NCI-H526 treated with DMSO at 0.1 percent for 48 hours (cell line): ENCODE measurements around the gene FUT6.

Source experiments
- DNase-seq: peaks from one replicate; lab custom pipeline; 2025; lab: John Stamatoyannopoulos, UW

Gene FUT6

DNA sequence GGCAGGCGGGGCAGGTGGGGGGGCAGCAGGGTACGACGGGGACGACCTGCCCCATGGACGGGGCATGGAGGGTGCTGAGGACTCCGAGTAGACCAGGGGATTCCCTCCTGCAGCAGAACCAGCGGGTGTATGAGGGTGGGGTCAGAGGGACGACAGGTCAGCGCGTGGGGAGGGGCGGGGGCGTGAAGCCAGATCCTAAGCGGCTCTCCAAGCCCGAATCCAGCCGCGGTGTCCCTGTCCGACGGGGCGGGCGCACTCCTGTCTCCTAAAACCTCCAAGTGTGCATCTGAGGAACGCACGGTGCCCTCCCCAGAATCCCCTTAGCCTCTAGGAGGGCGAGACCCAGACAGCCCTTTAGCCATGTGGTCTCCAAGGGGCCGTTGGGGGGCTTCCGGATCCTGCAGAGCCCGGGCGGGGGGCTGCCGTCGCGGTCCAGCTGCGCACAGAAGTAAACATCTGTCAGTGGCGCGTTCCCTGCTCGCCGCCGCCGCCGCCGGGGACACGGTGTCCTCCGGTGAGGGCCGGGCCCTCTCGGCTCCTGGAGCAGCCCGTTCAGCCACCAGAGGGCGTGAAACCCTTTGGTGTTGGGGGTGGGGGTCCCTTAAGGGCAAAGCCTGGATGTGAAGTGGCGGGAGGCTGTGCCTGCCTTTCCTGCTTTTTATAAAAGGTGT, 33.9 kb downstream of the FUT6 start:
- peak; percentile 8 for DNase-seq

DNA sequence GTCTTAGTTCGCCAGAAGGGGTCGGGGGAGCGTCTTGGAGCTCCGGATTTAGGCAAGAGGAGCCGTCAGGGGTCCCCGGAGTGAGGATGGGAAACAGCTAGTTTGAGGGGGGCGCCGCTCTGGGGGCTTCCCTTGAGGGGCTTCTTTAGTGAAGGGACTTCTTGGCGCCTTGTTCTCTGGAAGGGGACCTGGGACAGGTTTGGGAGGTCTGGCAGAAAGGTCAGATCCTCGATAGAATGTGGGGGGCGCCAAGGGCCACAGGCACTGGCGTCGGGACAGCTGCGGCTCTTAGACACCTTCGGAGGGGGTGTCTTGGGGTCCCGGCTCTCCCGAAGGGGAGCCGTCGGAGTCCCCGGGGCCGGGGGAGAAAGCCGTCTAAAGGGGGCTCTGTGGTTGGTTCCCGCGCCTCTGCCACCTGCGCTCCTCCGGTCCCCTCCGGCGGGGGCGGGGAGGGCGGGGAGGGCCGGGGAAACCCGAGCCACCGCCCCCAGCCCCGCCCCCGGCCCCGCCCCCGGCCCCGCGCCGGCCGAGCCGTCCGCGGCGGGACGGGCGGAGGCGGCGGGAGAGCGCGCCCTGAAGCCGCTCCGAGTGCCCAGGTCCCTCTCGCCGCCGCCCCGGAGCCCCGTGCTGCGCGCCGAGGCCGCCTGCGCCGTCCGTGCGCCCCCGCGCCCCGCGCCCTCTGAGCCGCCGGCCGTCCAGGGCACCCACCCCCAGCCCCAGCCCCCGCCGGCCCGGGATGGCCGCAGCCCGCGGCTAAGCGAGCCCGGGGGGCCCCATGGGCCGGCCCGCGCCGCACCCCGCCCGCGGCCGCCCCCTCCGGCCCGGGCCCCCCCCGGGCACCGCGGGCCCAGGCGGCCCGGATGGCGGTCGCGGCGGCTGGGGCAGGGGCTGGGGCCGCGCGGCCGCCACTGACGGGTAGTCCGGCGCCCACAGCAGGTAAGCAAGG, 34.7 kb downstream of the FUT6 start, which contains the start of gene NRTN:
Gene NRTN, plus strand, starts transcription at position 552 of the 946 bp plus-strand sequence. CDS start 19,099 bp downstream, outside the sequence.
- DNase-seq: no peak

DNA sequence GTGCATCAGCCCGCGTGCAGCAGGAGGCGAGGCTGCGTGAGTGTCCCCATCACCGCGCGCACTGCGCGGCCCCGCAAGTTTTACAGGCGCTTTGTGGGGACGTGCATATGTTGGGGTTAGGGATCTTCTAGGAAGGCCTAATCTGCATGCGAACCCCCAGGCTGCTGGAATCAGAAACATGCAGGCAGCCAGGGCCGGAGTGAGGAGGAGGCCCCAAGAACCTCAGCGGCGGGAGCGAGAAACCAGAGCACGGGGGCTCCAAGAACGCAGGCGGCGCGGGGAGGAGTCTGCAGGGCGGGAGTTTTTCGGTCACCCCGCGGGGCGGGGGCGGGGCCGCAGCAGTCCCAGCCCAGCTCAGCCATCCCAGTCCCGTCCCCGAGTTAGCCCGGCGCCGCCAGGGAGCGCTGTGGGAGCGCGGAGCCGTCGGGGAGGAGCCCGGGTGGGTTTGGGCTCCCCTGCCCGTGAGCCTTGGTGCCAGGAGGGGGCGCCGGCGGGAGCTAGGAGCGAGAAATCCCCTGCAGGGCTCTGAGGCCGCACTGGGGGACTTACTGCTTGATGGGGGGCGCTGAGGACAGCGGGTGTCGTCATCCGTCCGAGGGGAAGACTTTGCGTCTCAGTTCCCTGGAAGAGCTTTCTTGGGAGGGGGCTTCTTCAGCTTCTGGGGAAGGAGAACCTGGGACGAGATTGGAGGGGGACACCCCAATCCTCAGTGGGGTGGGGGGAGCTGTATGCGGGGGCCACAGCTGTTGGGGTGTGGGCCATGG, 35.6 kb downstream of the FUT6 start:
- DNase-seq: peak; percentile 60

DNA sequence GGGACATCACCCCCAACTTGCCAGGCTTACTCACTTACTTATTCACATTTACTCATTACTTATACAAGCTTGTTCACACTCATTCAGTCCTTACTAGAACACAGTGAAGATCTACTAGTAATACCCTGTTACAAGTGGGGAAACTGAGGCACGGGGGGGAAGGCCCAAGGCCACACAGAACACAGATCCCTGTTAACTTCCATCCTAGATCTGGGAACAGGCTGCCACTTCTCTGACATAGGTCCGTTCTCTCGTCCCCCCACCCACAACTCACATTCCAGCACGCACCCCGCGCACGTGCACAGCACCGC, 36.1 kb downstream of the FUT6 start:
- DNase-seq: no peak

DNA sequence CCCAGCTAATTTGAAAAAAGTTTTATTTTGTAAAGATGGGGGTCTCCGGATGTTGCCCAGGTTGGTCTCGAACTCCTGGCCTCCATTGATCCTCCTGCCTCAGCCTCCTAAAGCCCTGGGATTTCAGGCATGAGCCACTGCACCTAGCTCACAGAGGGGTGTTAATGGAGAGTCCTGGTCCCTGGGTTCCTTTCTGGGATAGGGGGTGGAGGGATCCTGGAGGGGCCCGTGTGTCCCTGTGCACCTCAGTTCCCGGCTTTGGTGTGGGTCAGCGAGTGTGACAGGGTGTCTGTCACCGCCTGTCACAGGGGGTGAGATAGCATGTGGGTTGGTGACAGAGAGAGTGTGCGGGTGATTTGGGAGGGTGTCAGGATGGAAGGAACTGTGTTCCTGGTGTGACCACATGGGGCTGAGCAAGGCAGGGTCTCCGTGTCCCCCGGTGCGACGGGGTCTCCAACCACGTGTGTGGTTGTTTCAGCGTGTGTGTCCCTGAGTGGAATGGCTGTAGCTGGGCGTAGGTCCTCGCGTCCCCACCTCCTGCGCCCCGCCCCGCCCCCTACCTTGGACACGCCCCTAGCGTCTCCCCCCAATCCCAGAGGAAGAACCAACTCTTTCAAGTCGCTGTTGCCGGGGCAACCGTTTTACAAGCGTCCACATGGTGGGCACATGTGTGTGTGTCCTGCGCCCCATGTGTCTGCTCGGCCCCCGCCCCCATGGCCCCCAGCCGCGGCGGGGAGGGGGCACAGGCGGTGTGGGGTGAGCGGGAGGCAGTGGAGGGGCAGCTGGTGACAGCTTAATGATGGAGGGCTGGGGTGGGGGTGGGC, 37.5 kb downstream of the FUT6 start:
- no peak for DNase-seq

DNA sequence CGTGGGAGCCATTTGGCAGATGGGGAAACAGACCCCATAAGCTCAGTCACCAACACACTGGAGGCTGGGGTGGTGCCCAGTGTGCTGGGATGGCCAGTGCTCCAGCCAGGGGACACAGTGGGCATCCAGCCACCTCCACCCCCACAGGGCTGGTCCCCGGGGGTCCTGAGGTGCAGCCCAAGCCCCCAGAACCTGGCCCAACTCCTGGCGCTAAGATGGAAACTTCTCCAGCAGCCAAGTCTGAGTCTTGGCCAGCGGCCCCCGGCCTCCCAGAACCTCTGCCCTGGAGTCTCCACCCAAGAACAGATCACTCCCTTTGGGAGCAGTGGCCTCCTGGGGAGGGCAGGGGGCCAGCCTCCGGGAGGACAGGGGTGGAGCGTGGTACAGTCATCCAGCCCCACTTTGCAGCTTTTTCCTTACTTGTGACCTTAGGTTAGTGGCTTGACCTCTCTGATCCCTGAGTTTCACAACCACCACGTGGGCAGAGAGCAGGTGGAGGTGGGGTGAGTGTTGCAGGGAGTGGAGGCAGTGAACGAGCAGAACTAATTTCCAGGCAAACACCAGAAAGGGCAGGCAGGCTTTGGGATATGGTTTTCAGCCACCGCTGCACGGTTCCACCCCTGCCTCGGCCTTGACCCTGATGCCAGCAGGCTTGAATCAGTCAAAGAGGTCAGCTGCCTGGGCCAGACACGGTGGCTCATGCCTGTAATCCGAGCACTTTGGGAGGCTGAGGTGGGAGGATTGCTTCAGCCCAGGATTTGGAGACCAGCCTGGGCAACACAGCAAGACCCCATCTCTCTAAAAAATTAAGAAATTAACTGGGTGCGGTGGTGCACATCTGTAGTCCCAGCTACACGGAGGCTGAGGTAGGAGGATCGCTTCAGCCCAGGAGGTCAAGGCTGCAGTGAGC, 38.9 kb downstream of the FUT6 start:
- no peak for DNase-seq

DNA sequence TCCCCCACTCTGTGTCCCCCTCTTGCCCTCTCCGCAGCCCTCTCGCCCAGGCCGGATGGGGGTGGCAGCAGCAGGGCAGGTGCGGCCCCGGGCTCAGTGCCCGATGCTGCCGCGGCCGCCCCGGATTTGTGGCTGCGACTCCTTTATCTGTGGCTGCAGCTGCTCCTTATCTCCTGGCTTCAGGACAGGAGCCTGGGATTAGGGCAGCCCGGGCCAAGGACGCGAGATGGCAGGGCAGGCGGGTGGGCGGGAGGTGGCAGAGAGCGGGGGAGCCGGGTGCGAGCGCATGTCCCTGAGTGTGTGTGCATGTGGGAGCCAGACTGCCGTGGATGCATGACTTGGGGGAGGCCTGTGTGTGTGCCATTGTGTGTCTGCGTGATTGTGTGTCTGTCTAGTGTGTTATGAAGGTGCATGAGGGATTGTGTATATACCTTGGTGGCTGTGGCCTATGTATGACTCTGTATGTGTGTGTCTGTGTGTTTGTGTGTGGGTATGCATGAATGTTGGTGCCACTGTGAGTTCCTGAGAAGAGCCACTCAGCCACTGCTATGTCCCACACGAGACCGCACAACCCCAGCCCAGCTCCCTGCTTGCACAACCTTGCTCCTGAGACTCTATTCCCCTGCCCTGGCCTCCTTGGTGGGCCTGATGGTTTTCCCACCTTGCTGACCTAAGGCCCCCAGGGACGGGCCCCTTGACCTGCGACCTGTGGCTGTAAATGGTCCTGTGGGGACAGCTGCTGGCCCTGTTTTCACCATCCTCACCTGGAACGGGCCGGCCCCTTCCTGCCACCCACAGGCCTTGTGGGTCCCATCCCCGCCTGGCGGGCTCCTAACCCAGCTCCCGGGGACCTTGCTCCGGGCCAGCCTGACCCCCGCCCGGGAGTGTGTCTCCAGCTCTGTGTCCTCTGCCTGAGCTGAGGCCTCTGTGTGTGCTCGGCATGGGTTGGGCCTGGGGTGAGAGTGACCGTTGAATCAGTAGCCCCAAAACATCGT, 40.0 kb downstream of the FUT6 start:
- DNase-seq: no peak

DNA sequence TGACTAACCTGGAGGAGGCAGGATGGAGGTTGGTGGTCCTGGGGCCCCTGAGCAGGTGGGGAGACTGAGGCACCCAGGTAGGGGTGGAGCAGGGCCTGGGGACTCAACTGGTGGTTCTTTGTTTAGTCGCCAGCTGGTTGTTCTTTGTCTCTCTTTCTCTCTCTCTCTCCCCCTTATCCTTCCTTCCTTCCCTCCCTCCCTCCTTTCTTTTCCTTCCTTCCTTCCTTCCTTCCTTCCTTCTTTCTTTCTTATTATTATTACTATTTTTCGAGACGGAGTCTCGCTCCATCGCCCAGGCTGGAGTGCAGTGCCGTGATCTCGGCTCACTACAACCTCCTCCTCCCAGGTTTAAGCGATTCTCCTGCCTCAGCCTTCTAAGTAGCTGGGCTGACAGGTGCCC, 41.3 kb downstream of the FUT6 start:
- DNase-seq: no peak

DNA sequence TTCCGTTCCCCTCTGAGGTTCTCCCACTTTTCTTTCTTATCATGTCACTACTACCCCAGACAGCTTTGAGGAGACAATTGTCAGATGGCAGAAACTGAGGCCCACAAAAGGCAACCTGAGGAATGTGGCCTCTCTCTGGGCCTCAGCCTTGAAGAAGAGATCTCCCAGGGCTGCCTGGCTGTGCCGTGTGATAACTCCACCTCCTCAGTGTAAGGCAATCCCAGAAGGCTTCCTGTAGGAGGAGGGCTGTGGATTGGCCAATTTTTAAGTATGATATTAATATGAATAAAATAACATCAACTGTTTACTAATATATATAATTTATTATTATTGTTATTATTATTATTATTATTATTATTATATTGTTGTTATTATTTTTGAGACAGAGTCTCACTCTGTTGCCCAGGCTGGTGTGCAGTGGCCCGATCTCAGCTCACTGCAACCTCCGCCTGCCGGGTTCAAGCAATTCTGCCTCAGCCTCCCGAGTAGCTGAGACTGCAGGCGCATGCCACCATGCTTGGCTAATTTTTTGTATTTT, 44.1 kb downstream of the FUT6 start:
- no peak for DNase-seq

DNA sequence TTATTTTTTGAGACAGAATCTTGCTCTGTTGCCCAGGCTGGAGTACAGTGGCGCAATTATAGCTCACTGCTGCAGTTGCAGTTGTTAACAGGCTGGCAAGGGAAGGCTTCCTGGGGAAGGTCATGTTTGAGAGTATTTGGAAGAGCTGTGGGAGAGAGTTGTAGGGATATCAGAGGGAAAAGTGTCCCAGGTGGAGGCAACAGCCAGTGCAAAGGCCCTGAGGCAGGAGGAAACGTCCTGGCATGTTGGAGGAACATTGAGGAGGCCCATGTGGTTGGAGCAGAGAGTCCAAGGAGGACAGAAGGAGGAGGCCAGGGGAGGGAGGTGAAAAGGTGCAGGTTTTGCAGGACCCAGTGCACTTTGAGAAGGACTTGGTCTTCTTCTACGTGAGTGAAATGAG, 46.3 kb downstream of the FUT6 start:
- no peak for DNase-seq

DNA sequence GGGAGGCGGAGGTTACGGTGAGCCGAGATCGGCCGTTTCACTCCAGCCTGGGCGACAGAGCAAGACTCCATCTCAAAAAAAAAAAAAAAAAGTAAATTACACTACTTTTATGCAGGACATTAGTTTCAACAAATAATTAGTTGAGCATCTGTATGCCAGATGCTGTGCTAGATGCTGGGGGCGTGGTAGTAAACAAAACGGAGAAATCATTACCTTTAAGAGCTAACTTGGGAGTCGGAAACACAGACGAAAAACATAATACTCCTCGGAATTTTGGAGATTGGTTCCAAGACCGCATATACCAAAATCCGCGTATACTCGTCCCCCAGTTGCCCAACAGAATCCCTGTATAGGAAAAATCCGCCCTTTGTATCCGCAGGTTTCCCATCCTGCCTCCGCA, 47.3 kb downstream of the FUT6 start:
- DNase-seq: no peak

DNA sequence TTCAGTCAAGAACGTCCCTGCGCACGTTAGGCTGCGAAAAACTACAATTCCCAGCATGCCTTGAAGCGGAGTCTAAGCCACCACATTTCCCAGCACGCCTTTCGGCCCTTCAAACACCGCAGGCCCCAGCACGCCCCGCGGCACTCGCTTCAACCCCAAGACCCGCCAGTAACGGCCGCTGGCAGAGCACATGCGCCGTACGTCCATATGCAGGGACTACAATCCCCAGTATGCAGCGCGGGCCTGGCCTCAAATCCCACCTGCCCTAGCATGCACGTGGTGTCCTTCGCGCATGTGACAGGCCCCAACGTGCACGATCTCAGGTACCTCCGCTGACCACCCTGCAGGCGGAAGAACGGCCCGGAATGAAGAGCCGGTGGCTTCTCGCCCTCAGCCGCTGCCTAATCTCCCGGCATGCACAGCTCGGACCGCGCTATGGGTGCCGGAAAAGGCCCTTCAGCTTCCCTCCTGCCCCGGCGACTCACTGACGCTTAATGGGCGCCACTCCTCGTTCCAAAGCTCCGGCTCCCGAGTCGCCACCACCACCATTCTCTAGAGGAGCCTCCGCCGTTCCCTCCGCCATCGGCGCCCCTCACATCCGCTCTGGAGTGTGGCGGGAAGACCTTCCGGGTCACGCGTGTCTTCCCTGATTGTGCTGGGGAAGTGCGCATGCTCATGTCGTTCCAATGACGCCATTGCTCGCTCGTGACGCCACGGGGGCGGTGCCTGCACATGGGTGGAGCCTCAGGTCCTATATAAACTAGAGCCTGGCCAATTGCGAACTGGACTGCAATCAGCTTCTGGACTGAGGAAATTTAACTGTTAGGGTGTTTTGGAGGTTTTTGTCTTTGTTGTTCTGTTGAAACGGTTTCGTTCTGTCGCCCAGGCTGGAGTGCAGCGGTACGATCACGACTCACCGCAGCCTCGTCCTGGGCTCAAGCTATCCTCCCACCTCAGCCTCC, 48.7 kb downstream of the FUT6 start, which contains the start of gene DUS3L:
Gene DUS3L, minus strand, starts transcription at position 605 of the 962 bp plus-strand sequence. Its CDS starts 22 bp downstream, at position 583.
- peak; percentile 87 for DNase-seq

DNA sequence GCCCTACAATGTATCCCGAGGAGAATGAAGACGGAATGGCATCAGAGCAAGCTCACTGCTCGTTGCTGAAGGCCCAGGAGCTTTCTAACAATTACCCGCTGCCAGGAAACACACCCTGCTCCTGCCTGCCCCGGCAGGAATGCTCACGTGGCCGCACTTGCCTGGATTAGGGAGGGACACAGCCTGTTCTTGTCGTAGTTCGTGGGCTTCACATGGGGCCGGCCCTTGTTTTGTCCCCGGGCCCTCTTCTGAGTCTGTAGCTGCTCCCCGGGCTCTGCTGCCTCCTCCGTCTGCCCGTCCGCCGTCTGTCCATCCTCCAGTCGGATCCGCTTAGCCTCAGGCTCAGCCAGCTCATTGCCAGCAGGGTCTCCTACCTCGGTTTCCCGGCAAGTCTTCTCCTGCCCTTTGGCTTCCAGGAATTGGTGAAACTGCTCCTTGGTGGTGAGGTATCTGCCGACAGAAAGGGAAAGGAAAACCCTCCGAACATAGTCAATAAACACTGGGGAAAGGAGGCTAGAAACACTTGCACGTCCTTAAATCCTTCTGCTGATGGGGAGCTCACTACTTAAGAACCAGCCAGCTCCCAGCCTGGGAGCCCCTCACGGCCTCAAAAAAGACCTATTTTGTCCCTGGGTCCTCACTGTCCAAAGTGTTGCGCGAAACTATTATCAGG, 49.5 kb downstream of the FUT6 start:
- DNase-seq: no peak

DNA sequence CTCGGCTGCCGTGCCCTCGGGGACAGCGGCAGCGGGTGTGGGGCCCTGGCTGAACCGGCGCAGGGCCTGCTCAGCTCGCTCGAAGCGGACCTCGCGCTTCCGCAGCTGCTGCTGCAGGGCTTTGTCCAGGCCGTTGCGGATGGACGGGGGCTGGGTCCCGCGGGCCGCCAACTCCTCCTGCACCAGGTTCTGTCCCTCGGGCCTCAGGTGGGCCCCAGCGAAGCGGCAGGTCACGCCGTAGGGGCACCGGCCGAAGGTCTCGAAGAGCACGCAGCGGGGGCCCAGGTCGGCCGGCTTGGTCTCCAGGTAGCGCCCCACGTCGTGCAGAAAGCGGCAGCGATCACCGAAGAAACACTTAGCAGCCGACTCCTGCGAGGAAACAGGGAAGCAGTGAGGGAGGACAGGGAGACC, 50.1 kb downstream of the FUT6 start:
- DNase-seq: no peak

DNA sequence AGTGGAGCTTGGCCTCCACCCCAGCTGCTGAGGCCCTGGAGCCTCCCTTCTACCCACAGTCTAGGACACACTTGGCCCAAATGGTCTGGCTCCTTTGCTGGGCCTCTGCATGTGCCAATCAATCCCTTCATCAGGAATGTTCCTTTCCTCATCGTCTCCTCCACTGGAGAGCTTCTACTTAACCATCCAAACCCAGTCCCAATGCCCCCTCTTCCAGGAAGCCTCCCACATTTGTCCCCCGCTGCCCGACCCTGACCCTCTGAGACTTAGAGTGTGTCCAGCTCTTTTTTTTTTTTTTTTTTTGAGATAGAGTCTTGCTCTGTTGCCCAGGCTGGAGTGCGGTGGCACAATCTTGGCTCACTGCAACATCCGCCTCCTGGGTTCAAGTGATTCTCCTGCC, 51.1 kb downstream of the FUT6 start:
- no peak for DNase-seq

DNA sequence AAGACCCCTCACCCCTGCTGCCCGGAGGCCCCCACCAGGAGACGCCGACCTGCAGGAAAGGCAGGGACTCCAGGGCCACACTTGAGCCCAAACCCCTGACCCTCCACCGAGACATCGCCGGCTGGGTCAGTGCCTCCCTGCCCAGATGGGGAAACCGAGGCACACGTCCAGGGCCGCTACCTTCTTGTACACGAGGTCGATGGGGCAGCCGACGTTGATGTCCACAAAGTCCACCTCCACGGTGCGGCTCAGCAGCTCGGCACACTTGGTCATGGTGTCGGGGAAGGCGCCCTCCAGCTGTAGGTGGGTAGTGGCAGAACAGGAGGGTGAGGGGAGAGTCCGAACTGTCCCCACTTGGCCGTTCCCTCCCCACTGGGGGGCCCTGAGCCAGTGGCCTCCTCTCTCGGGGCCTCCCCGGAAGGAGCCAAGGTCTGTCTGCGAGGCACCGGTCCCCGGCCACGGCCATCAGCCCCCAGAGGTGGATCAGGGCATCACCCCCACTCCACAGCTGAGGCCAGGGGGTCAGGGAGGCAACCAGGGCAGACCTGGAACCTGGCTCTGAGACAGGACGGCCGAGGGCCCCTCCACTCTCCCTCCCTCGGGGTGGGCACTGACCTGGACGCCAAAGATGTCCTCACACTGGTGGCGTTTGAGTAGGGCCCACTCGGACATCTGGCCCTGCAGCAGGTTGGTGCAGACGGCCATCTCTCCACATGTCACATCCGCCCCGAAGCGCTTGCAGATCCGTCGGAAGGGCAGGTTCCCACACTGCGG, 51.9 kb downstream of the FUT6 start:
- no peak for DNase-seq
